Measurements from ENCODE around the gene ITGA11.

The ITGA11 gene

DNA sequence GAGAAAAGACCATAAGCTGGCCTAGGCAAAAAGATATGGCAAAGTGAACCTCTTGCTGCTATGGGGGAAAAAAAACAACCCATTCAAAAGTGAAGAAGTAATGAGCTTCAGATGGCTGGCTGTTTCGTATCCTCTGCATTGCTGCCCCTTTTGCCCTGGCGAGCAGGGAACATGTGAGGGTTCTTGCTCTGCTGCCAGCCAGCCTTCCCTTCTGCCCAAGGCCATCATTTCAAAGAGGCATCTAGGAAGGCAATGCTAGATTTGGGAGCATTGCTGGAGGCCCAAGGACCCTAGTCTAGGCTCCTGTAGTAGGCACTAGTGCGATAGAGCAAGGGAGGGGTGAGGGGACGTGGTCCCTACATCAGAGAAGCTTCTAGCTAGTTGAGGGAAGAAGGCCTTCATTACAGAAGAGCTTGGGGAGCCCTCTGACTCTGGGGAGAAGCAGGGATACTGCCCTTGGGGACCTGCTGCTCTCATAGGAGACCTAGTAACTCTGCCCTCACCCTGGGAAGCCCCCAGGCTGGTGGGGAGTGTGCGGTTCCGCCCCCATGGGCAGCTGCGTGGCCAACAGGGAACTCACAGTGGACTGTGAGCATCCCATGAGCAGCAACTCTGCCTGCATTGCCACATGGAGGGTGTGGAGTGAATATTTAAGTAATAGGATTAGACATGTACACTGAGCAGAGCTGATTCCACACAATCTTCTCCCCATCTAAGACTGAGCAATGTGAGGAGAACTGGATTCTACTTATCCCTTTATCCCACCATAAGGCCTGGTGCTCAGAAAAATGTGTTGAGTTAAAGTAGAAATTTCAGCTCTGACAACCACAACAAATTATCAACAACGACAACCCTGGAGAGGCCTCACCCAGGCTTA, 21.3 kb downstream of the ITGA11 start:
- no peak for ATAC-seq
- TF ChIP-seq BACH2 (CRISPR knock-in tag; IDR thresholded peaks at IDR 0.05; ENCODE audit: borderline replicate concordance) (no peak), ISL1 (CRISPR knock-in tag; IDR thresholded peaks at IDR 0.05) (no peak), PPARA (CRISPR knock-in tag; IDR thresholded peaks at IDR 0.05; ENCODE audit: borderline replicate concordance) (no peak), TCF4 (CRISPR knock-in tag; IDR thresholded peaks at IDR 0.05; ENCODE audit: borderline replicate concordance) (no peak), RARB (CRISPR knock-in tag; IDR thresholded peaks at IDR 0.05) (no peak), OSR1 (CRISPR knock-in tag; IDR thresholded peaks at IDR 0.05) (no peak), ZFP3 (CRISPR knock-in tag; IDR thresholded peaks at IDR 0.05) (no peak), ZFP30 (CRISPR knock-in tag; IDR thresholded peaks at IDR 0.05) (no peak), SNAI2 (CRISPR knock-in tag; IDR thresholded peaks at IDR 0.05) (no peak), TOX (CRISPR knock-in tag; IDR thresholded peaks at IDR 0.05; ENCODE audit: borderline replicate concordance) (no peak), ZC3H10 (CRISPR knock-in tag; IDR thresholded peaks at IDR 0.05) (no peak), ZNF70 (CRISPR knock-in tag; IDR thresholded peaks at IDR 0.05) (no peak), CSDC2 (CRISPR knock-in tag; IDR thresholded peaks at IDR 0.05) (no peak), ESRRG (CRISPR knock-in tag; IDR thresholded peaks at IDR 0.05) (no peak), ZNF565 (CRISPR knock-in tag; conservative IDR thresholded peaks at IDR 0.05; ENCODE audit: low read depth) (no peak), GLIS3 (CRISPR knock-in tag; IDR thresholded peaks at IDR 0.05) (no peak)
- TF ChIP-seq, protein P1, sequence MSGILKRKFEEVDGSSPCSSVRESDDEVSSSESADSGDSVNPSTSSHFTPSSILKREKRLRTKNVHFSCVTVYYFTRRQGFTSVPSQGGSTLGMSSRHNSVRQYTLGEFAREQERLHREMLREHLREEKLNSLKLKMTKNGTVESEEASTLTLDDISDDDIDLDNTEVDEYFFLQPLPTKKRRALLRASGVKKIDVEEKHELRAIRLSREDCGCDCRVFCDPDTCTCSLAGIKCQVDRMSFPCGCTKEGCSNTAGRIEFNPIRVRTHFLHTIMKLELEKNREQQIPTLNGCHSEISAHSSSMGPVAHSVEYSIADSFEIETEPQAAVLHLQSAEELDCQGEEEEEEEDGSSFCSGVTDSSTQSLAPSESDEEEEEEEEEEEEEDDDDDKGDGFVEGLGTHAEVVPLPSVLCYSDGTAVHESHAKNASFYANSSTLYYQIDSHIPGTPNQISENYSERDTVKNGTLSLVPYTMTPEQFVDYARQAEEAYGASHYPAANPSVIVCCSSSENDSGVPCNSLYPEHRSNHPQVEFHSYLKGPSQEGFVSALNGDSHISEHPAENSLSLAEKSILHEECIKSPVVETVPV (CRISPR knock-in tag; IDR thresholded peaks at IDR 0.05): no peak
- TF ChIP-seq, protein P2, sequence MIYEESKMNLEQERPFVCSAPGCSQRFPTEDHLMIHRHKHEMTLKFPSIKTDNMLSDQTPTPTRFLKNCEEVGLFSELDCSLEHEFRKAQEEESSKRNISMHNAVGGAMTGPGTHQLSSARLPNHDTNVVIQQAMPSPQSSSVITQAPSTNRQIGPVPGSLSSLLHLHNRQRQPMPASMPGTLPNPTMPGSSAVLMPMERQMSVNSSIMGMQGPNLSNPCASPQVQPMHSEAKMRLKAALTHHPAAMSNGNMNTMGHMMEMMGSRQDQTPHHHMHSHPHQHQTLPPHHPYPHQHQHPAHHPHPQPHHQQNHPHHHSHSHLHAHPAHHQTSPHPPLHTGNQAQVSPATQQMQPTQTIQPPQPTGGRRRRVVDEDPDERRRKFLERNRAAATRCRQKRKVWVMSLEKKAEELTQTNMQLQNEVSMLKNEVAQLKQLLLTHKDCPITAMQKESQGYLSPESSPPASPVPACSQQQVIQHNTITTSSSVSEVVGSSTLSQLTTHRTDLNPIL (CRISPR knock-in tag; IDR thresholded peaks at IDR 0.05; ENCODE audit: low read depth): no peak
- TF ChIP-seq, protein P3, sequence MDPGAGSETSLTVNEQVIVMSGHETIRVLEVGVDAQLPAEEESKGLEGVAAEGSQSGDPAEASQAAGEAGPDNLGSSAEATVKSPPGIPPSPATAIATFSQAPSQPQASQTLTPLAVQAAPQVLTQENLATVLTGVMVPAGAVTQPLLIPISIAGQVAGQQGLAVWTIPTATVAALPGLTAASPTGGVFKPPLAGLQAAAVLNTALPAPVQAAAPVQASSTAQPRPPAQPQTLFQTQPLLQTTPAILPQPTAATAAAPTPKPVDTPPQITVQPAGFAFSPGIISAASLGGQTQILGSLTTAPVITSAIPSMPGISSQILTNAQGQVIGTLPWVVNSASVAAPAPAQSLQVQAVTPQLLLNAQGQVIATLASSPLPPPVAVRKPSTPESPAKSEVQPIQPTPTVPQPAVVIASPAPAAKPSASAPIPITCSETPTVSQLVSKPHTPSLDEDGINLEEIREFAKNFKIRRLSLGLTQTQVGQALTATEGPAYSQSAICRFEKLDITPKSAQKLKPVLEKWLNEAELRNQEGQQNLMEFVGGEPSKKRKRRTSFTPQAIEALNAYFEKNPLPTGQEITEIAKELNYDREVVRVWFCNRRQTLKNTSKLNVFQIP (CRISPR knock-in tag; IDR thresholded peaks at IDR 0.05; ENCODE audit: borderline replicate concordance, low read depth): no peak
- TF ChIP-seq, protein P4, sequence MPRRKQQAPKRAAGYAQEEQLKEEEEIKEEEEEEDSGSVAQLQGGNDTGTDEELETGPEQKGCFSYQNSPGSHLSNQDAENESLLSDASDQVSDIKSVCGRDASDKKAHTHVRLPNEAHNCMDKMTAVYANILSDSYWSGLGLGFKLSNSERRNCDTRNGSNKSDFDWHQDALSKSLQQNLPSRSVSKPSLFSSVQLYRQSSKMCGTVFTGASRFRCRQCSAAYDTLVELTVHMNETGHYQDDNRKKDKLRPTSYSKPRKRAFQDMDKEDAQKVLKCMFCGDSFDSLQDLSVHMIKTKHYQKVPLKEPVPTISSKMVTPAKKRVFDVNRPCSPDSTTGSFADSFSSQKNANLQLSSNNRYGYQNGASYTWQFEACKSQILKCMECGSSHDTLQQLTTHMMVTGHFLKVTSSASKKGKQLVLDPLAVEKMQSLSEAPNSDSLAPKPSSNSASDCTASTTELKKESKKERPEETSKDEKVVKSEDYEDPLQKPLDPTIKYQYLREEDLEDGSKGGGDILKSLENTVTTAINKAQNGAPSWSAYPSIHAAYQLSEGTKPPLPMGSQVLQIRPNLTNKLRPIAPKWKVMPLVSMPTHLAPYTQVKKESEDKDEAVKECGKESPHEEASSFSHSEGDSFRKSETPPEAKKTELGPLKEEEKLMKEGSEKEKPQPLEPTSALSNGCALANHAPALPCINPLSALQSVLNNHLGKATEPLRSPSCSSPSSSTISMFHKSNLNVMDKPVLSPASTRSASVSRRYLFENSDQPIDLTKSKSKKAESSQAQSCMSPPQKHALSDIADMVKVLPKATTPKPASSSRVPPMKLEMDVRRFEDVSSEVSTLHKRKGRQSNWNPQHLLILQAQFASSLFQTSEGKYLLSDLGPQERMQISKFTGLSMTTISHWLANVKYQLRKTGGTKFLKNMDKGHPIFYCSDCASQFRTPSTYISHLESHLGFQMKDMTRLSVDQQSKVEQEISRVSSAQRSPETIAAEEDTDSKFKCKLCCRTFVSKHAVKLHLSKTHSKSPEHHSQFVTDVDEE (CRISPR knock-in tag; IDR thresholded peaks at IDR 0.05): no peak

DNA sequence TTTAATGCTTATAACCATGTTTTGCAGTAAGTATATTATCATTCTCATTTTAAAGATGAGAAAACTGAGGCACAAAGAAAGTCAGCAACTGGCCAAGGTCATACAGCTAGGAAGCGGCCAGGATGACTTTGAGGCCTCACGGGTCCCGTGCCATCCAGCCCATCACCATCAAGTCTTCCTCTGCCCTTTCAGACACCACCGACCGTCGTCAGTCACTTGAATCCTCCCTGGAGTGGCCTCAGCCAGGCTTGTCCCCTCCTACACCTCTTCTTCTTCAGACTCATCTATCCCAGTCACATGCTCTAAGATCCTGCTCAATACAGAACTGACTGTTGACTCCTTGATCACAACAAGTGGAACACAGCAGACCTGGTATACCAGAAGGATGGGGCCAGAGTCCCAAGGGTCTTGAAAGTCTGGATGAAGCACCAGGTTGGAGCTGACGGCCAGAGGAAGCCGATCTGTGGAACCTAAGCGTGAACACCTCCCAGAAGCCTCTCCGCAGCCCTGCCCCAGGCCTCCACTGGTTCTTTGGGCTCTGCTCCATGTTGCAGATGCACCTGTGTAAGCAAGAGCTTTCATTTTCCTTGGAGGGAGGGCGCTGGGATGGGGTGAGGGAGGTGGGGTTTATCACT, 22.1 kb downstream of the ITGA11 start:
- TF ChIP-seq ZFP3 (CRISPR knock-in tag; IDR thresholded peaks at IDR 0.05) (no peak), GLIS3 (CRISPR knock-in tag; IDR thresholded peaks at IDR 0.05) (no peak), ZNF70 (CRISPR knock-in tag; IDR thresholded peaks at IDR 0.05) (no peak), ISL1 (CRISPR knock-in tag; IDR thresholded peaks at IDR 0.05) (no peak), ZNF8 (CRISPR knock-in tag; IDR thresholded peaks at IDR 0.05) (no peak)
- TF ChIP-seq, protein P1 (CRISPR knock-in tag; IDR thresholded peaks at IDR 0.05): no peak
- TF ChIP-seq, protein P2 (CRISPR knock-in tag; IDR thresholded peaks at IDR 0.05; ENCODE audit: low read depth): no peak
- TF ChIP-seq, protein P3 (CRISPR knock-in tag; IDR thresholded peaks at IDR 0.05; ENCODE audit: borderline replicate concordance, low read depth): no peak
- no peak for ATAC-seq

Measured in SK-N-SH treated with all-trans-retinoic acid at 6 μM for 48 hours (cell line).